Middle frontal gyrus (tissue), 1 donor: ENCODE results near the gene ANKRD60.

ENCODE experiments used
- DNase-seq: peaks from one replicate; pipeline ENCODE4 v3.0.0-alpha.2; 2015; ENCODE audit warnings: low spot score; ENCODE audit errors: extremely low spot score

The ANKRD60 gene

GRCh38 chr20:58244517-58245030 lies 16.1 kb upstream of the ANKRD60 start:
- DNase-seq, result no peak

- no peak for DNase-seq
Observed at GRCh38 chr20:58243653-58244410, 15.4 kb upstream of the ANKRD60 start.

GRCh38 chr20:58242824-58243223 lies 14.4 kb upstream of the ANKRD60 start:
- DNase-seq, result no peak

- DNase-seq, result no peak
Observed at GRCh38 chr20:58241766-58242465, 13.5 kb upstream of the ANKRD60 start.

GRCh38 chr20:58240471-58240870 lies 12.0 kb upstream of the ANKRD60 start:
- DNase-seq, result no peak

- DNase-seq, result no peak
Observed at GRCh38 chr20:58239216-58239615, 10.8 kb upstream of the ANKRD60 start.

- no peak for DNase-seq
Observed at GRCh38 chr20:58238490-58238889, 10.0 kb upstream of the ANKRD60 start.

GRCh38 chr20:58237318-58238132 lies 9.1 kb upstream of the ANKRD60 start:
- DNase-seq, result no peak

- peak; percentile 42 for DNase-seq
Observed at GRCh38 chr20:58236612-58237317, 8.3 kb upstream of the ANKRD60 start.

GRCh38 chr20:58235010-58235409 lies 6.6 kb upstream of the ANKRD60 start:
- no peak for DNase-seq

GRCh38 chr20:58233881-58234528 lies 5.6 kb upstream of the ANKRD60 start:
- DNase-seq, result no peak

- no peak for DNase-seq
Observed at GRCh38 chr20:58233393-58233792, 4.9 kb upstream of the ANKRD60 start.

- no peak for DNase-seq
Observed at GRCh38 chr20:58231683-58232082, 3.2 kb upstream of the ANKRD60 start.

- DNase-seq, result no peak
Observed at GRCh38 chr20:58229198-58229798, 845 bp upstream of the ANKRD60 start.

- no peak for DNase-seq
Observed at GRCh38 chr20:58228103-58228483, 360 bp downstream of the ANKRD60 start.

GRCh38 chr20:58227391-58228102 lies 906 bp downstream of the ANKRD60 start:
- DNase-seq, result no peak

GRCh38 chr20:58225452-58226200 lies 2.8 kb downstream of the ANKRD60 start:
- no peak for DNase-seq

- no peak for DNase-seq
Observed at GRCh38 chr20:58224974-58225373, 3.5 kb downstream of the ANKRD60 start.

- DNase-seq, result no peak
Observed at GRCh38 chr20:58224097-58224496, 4.4 kb downstream of the ANKRD60 start.
